ENCODE results near the gene KRTAP1-5.
"Not testable (repeated sequence)": the region's sequence is repeated elsewhere in the genome, so short reads cannot be mapped to it uniquely, and the experiment has no call there.

The KRTAP1-5 gene

DNA sequence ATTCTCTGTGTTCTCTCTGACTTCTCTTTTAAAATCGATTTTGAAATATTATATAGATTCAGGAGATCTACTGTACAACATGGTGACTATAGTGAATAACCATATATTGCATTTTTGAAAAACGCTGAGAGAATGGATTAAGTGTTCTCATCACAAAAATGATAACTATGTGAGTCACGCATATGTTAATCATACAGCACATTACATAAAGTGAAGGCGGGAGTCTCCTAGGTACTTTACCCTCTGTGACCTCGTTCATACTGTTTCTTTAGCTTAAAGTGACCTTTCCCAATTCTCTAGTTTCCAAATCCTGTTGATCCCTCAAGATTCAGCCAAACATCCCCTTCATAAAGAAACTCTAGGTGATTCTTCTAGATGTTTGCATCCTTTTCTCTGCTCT, 24.2 kb downstream of the KRTAP1-5 start:
- DNase-seq = no peak

DNA sequence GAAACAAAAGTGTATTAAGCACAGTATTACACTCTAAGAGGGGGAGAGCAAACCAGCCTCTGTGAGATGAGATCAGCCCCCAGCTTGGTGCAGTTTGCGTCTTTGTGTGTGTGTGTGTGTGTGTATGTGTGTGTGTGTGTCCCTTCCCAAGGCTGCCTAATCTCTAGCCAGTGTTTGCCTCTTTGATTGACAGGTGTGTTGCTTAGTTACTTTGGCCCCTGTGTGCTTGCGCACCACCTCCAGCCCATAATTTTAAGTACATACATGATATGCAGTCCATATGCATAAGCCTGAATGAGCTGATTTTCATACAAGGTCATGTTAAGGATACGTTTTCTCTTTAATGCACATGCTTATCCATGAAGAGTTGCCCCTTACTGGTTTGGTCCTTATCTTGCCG, 25.2 kb downstream of the KRTAP1-5 start:
- DNase-seq = no peak

GRCh38 chr17:40999563-40999962, 27.4 kb downstream of the KRTAP1-5 start, which contains the start of gene KRTAP3-2:
Gene KRTAP3-2, minus strand, starts transcription at chr17:40999906. Its CDS starts 53 bp downstream, at chr17:40999853.
- DNase-seq = not testable (repeated sequence)

DNA sequence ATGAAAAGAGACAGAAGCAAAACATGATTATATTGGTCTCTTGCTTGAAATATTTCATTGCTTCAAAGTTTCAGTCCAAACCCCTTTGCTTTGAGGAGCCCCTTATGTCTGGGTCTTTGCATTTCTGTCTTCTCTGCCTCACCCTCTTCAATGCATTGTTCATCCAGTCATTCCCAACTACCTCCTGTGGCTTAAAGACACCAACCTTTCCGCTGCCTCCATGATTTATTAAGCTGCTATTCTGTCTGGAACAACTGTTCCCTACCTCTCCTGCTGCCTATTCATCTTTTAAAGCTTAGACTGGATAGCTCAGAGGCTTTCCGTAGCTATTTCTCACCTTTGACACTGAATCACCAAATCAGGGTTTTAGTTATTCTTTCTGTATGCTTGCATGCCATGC, 29.6 kb downstream of the KRTAP1-5 start:
- DNase-seq = no peak

GRCh38 chr17:40996829-40997228, 30.2 kb downstream of the KRTAP1-5 start:
- DNase-seq = no peak

DNA sequence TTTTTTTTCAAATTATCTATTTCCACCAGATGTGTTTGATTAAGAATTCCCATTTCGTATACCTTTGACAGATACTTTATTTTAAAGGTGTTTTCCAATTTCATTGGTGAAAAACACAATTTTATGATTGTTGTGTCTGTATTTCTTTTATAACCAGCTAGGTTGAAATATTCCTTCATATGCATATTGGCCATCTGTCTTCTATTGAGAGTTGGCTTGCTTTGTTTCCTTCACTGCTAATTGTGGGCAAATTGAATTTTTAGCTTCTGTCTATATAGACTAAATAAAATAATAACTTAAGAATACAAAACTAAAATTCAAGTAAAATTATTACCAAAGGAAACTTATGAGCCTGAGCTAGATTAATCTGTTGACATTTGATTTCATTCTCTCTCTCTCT, 31.9 kb downstream of the KRTAP1-5 start:
- DNase-seq = no peak

DNA sequence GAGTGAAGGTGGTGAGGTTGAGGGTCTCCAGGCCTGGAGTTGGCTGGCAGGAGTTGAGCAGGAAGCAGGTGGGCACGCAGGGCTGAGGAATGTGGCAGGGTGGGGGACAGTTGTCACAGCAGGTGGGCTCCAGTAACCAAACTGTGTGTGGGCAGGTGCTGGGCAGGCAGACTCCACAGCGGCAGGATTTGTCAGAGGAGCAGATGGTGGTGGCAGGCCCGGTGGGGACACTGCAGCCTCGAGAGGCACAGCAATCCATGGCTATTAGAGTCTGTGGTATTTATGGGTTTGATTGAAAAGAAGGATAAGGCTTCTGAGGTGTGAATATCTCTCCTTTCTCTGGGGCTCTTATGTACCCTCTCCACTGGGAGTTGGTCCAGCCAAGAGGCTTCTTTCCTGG, 33.2 kb downstream of the KRTAP1-5 start, which contains the start of gene KRTAP3-3:
KRTAP3-3 (minus strand) TSS at position 326 of the 400 bp plus-strand sequence; CDS start at position 259, 67 bp downstream.
- DNase-seq = no peak

- no peak for DNase-seq
Observed at GRCh38 chr17:40993084-40993483, 33.9 kb downstream of the KRTAP1-5 start.

DNA sequence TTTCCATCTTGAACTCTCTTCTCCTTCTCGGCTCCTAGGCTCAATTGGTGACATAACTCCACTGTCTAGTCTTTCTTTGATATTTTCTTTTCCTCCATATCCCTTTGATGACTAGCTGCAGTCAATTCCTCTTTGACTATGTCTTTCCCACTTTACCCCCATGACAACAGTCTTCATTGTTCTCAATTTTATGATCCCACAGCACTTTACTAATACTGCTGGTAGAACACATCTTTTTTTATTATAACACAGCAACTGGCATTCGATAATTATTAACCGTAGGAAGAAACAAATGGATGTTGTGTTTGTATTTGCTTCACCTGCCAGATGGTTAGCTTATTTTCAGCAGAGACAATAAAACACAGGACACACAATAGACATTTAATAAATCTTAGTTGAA, 34.3 kb downstream of the KRTAP1-5 start:
- DNase-seq = no peak

- DNase-seq = no peak
Observed at GRCh38 chr17:40986920-40987319, 40.1 kb downstream of the KRTAP1-5 start.

- DNase-seq = no peak
Observed at GRCh38 chr17:40984226-40984625, 42.8 kb downstream of the KRTAP1-5 start, which contains the start of gene KRT40. Gene KRT40, minus strand, starts transcription at chr17:40984326. Its CDS starts 53 bp downstream, at chr17:40984273.

DNA sequence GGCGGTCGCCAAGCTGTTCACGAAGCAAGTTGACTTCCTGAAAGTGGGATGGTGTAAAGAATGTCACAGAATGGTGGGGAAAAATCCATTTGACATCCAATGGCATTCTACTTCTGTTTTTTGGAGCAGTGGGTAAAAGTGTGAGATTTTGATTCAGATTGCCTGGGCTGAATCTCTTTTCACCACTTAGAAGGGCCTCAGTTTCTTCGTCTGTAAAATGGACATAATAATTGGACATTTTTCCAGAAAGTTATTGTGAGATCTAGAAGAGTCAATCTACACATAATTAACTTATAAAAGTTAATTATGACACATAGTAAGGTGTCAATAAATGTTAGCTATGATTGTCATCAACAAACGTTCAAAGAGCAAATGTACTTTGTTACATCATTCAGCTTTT, 45.9 kb downstream of the KRTAP1-5 start:
- DNase-seq = no peak

GRCh38 chr17:40980596-40980995, 46.4 kb downstream of the KRTAP1-5 start:
- no peak for DNase-seq

- no peak for DNase-seq
Observed at GRCh38 chr17:40980117-40980516, 46.9 kb downstream of the KRTAP1-5 start.

- no peak for DNase-seq
Observed at GRCh38 chr17:40978575-40979151, 48.3 kb downstream of the KRTAP1-5 start.

All from stimulated activated CD4-positive, alpha-beta T cell treated with anti-CD3 and anti-CD28 coated beads, Interleukin-15, amount 100 ng/mL, for 24 hours (primary cell).